ENCODE results near the gene NELL1.

NELL1 gene

GRCh38 chr11:21205205-21205604 lies 535.8 kb downstream of the NELL1 start:
- H3K27ac ChIP-seq, result no peak overlapping the region
- no peak for DNase-seq (ENCODE audit: low read depth, low spot score)
- TF ChIP-seq FOXP2 (optimal IDR thresholded peaks at IDR 0.05; ENCODE audit: control extremely low read depth, extremely low read length, insufficient read depth) (no peak), POLR2AphosphoS5 (IDR thresholded peaks at IDR 0.05; ENCODE audit: borderline replicate concordance, low read depth, low read length) (no peak), EZH2 (IDR thresholded peaks at IDR 0.05) (no peak)
- no peaks in the 10 kb centered on the region for H3K9me3 ChIP-seq (ENCODE audit: low read depth, low read length)
- H3K9ac ChIP-seq (ENCODE audit: insufficient read length), result no peak overlapping the region
- no peaks in the 10 kb centered on the region for H3K36me3 ChIP-seq (ENCODE audit: insufficient read depth, low read length)
- no peak overlapping the region for H3K4me3 ChIP-seq

DNA sequence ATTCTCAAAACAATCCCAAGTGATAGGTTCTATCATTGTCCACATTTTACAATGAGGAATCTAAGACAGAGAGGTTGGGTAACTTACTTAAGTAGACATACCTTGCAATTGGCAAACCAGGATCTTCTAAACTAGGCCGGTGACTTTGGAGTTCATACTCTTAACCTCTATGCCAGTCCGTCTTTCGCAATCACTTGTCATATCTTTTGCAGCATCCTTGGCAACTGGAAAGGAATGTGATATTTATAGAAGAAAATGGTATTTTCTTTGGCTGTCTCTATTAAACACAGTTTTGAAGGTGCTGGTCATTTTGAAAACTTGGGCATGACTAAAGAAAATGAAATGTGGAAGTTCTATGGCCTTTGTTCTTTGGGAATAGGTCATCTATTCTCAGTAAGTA lies 556.5 kb downstream of the NELL1 start:
- no peaks in the 10 kb centered on the region for H3K36me3 ChIP-seq (ENCODE audit: insufficient read depth, low read length)
- H3K27ac ChIP-seq, result no peak overlapping the region
- H3K9ac ChIP-seq (ENCODE audit: insufficient read length), result no peak overlapping the region
- no peak overlapping the region for H3K4me3 ChIP-seq
- TF ChIP-seq FOXP2 (optimal IDR thresholded peaks at IDR 0.05; ENCODE audit: control extremely low read depth, extremely low read length, insufficient read depth), result no peak
- TF ChIP-seq POLR2AphosphoS5 (IDR thresholded peaks at IDR 0.05; ENCODE audit: borderline replicate concordance, low read depth, low read length), result no peak
- TF ChIP-seq EZH2 (IDR thresholded peaks at IDR 0.05), result no peak
- DNase-seq (ENCODE audit: low read depth, low spot score), result no peak
- no peaks in the 10 kb centered on the region for H3K9me3 ChIP-seq (ENCODE audit: low read depth, low read length)

DNA sequence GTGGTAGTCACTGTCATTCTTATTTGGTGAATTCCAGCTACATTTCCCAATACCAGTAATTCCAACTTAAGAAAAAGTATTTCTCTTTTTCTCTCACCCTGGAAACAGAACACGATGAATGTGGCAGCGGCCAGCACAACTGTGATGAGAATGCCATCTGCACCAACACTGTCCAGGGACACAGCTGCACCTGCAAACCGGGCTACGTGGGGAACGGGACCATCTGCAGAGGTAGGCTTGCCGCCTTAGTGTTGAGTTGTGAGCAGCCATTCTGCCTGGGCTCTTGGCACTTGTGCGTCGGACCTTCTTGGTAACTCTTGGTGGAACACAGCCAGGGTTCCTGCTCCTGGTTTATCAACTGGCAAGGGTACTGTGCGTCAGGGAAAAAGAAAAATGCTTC lies 559.8 kb downstream of the NELL1 start:
- TF ChIP-seq FOXP2 (optimal IDR thresholded peaks at IDR 0.05; ENCODE audit: control extremely low read depth, extremely low read length, insufficient read depth) (no peak), POLR2AphosphoS5 (IDR thresholded peaks at IDR 0.05; ENCODE audit: borderline replicate concordance, low read depth, low read length) (no peak), EZH2 (IDR thresholded peaks at IDR 0.05) (no peak)
- H3K9ac ChIP-seq (ENCODE audit: insufficient read length), result no peak overlapping the region
- H3K27ac ChIP-seq, result no peak overlapping the region
- no peaks in the 10 kb centered on the region for H3K9me3 ChIP-seq (ENCODE audit: low read depth, low read length)
- no peak for DNase-seq (ENCODE audit: low read depth, low spot score)
- no peaks in the 10 kb centered on the region for H3K36me3 ChIP-seq (ENCODE audit: insufficient read depth, low read length)
- H3K4me3 ChIP-seq, result no peak overlapping the region

GRCh38 chr11:21250196-21250595 lies 580.8 kb downstream of the NELL1 start:
- Histone ChIP-seq H3K9ac (ENCODE audit: insufficient read length) (no peak overlapping the region), H3K36me3 (ENCODE audit: insufficient read depth, low read length) (no peaks in the 10 kb centered on the region), H3K4me3 (no peak overlapping the region), H3K27ac (no peak overlapping the region), H3K9me3 (ENCODE audit: low read depth, low read length) (no peaks in the 10 kb centered on the region)
- DNase-seq (ENCODE audit: low read depth, low spot score), result no peak
- TF ChIP-seq POLR2AphosphoS5 (IDR thresholded peaks at IDR 0.05; ENCODE audit: borderline replicate concordance, low read depth, low read length) (no peak), FOXP2 (optimal IDR thresholded peaks at IDR 0.05; ENCODE audit: control extremely low read depth, extremely low read length, insufficient read depth) (no peak), EZH2 (IDR thresholded peaks at IDR 0.05) (no peak)

GRCh38 chr11:21254055-21254454 lies 584.7 kb downstream of the NELL1 start:
- Histone ChIP-seq H3K4me3 (no peak overlapping the region), H3K27ac (no peak overlapping the region), H3K36me3 (ENCODE audit: insufficient read depth, low read length) (no peaks in the 10 kb centered on the region), H3K9me3 (ENCODE audit: low read depth, low read length) (no peaks in the 10 kb centered on the region), H3K9ac (ENCODE audit: insufficient read length) (no peak overlapping the region)
- TF ChIP-seq POLR2AphosphoS5 (IDR thresholded peaks at IDR 0.05; ENCODE audit: borderline replicate concordance, low read depth, low read length), result no peak
- no peak for TF ChIP-seq FOXP2 (optimal IDR thresholded peaks at IDR 0.05; ENCODE audit: control extremely low read depth, extremely low read length, insufficient read depth)
- no peak for TF ChIP-seq EZH2 (IDR thresholded peaks at IDR 0.05)
- no peak for DNase-seq (ENCODE audit: low read depth, low spot score)

- no peak overlapping the region for H3K9ac ChIP-seq (ENCODE audit: insufficient read length)
- H3K27ac ChIP-seq, result no peak overlapping the region
- DNase-seq (ENCODE audit: low read depth, low spot score), result no peak
- no peak overlapping the region for H3K4me3 ChIP-seq
- H3K9me3 ChIP-seq (ENCODE audit: low read depth, low read length), result no peaks in the 10 kb centered on the region
- TF ChIP-seq EZH2 (IDR thresholded peaks at IDR 0.05) (no peak), POLR2AphosphoS5 (IDR thresholded peaks at IDR 0.05; ENCODE audit: borderline replicate concordance, low read depth, low read length) (no peak), FOXP2 (optimal IDR thresholded peaks at IDR 0.05; ENCODE audit: control extremely low read depth, extremely low read length, insufficient read depth) (no peak)
- no peaks in the 10 kb centered on the region for H3K36me3 ChIP-seq (ENCODE audit: insufficient read depth, low read length)
Observed at GRCh38 chr11:21254790-21255189, 585.4 kb downstream of the NELL1 start.

DNA sequence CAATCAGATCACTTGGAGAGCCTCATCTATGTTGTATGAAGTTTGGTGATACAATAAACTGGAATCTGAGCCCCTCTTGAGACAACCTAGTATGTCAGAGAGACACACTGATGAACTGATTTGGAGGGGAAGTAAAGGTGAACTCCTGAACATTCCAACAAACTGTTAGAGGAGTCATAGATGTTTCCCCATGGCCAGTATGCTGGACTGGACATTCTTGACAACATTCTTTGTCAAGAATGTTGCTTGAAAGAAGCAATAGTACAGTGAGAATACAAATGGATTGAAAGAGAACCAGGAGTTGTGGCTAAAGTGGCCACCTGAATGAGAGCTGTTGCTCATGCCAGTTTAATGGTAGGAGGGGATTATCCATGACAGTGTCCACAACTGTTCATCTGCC lies 588.1 kb downstream of the NELL1 start:
- TF ChIP-seq EZH2 (IDR thresholded peaks at IDR 0.05) (no peak), FOXP2 (optimal IDR thresholded peaks at IDR 0.05; ENCODE audit: control extremely low read depth, extremely low read length, insufficient read depth) (no peak), POLR2AphosphoS5 (IDR thresholded peaks at IDR 0.05; ENCODE audit: borderline replicate concordance, low read depth, low read length) (no peak)
- no peak overlapping the region for H3K9ac ChIP-seq (ENCODE audit: insufficient read length)
- DNase-seq (ENCODE audit: low read depth, low spot score), result no peak
- H3K4me3 ChIP-seq, result no peak overlapping the region
- H3K27ac ChIP-seq, result no peak overlapping the region
- no peaks in the 10 kb centered on the region for H3K36me3 ChIP-seq (ENCODE audit: insufficient read depth, low read length)
- no peaks in the 10 kb centered on the region for H3K9me3 ChIP-seq (ENCODE audit: low read depth, low read length)

- Histone ChIP-seq H3K27ac (no peak overlapping the region), H3K9me3 (ENCODE audit: low read depth, low read length) (no peaks in the 10 kb centered on the region), H3K4me3 (no peak overlapping the region), H3K36me3 (ENCODE audit: insufficient read depth, low read length) (no peaks in the 10 kb centered on the region), H3K9ac (ENCODE audit: insufficient read length) (no peak overlapping the region)
- TF ChIP-seq POLR2AphosphoS5 (IDR thresholded peaks at IDR 0.05; ENCODE audit: borderline replicate concordance, low read depth, low read length), result no peak
- no peak for TF ChIP-seq FOXP2 (optimal IDR thresholded peaks at IDR 0.05; ENCODE audit: control extremely low read depth, extremely low read length, insufficient read depth)
- no peak for TF ChIP-seq EZH2 (IDR thresholded peaks at IDR 0.05)
- no peak for DNase-seq (ENCODE audit: low read depth, low spot score)
Observed at GRCh38 chr11:21258414-21258813, 589.0 kb downstream of the NELL1 start.

- no peaks in the 10 kb centered on the region for H3K9me3 ChIP-seq (ENCODE audit: low read depth, low read length)
- no peak overlapping the region for H3K4me3 ChIP-seq
- no peak overlapping the region for H3K9ac ChIP-seq (ENCODE audit: insufficient read length)
- H3K36me3 ChIP-seq (ENCODE audit: insufficient read depth, low read length), result no peaks in the 10 kb centered on the region
- H3K27ac ChIP-seq, result no peak overlapping the region
- DNase-seq (ENCODE audit: low read depth, low spot score), result no peak
- TF ChIP-seq FOXP2 (optimal IDR thresholded peaks at IDR 0.05; ENCODE audit: control extremely low read depth, extremely low read length, insufficient read depth) (no peak), EZH2 (IDR thresholded peaks at IDR 0.05) (no peak), POLR2AphosphoS5 (IDR thresholded peaks at IDR 0.05; ENCODE audit: borderline replicate concordance, low read depth, low read length) (no peak)
Observed at GRCh38 chr11:21260101-21260500, 590.7 kb downstream of the NELL1 start.

All from SK-N-MC (cell line).